Tibial nerve (tissue), 3 donors: Measurements from ENCODE around the gene ISG20L2.

Experiments used
- CTCF ChIP-seq, 5 experiments: fragments of 200-600 bp in 3 of 5; fragments of 450-650 bp in 2 of 5; sonication (generic) in 3 of 5; IDR thresholded peaks; one replicate each; pipeline ENCODE4 v1.5.1; 2016 to 2019; ENCODE audit warnings: antibody characterized with exemption in 5 of 5, mild to moderate bottlenecking in 3 of 5, moderate library complexity in 2 of 5
- POLR2A ChIP-seq, 2 donors: fragments of 450-650 bp; IDR thresholded peaks; one replicate each; pipeline ENCODE4 v1.6.1; 2017; ENCODE audit warnings: antibody characterized with exemption in 2 of 2, mild to moderate bottlenecking in 2 of 2, moderate library complexity in 2 of 2

GRCh38 chr1:156755527-156755950 lies 27.0 kb upstream of the ISG20L2 start:
- TF ChIP-seq POLR2A (IDR thresholded peaks at IDR 0.05): no peak
- no peak for TF ChIP-seq CTCF (IDR thresholded peaks at IDR 0.05)
